Vagina (tissue), 2 donors: Measurements from ENCODE around the gene KDM8.

Source experiments
- POLR2A ChIP-seq, 2 donors: fragments of 450-650 bp; IDR thresholded peaks; one replicate each; pipeline ENCODE4 v1.6.1; 2017; ENCODE audit warnings: antibody characterized with exemption in 2 of 2, mild to moderate bottlenecking in 2 of 2, moderate library complexity in 2 of 2
- POLR2AphosphoS5 ChIP-seq, 2 donors: sonication (generic); formaldehyde crosslinking; IDR thresholded peaks; one replicate each; pipeline ENCODE4 v1.9.0; 2017; ENCODE audit warnings: antibody characterized with exemption in 2 of 2, mild to moderate bottlenecking in 2 of 2, low read depth in 1 of 2; ENCODE audit not compliant: insufficient read depth in 1 of 2
- TF ChIP-seq, protein P1 (sequence below), 3 experiments: fragments of 450-650 bp in 2 of 3; fragments of 200-600 bp in 1 of 3; sonication (generic) in 1 of 3; IDR thresholded peaks; one replicate each; pipeline ENCODE4 v1.5.1; 2017 to 2019; ENCODE audit warnings: antibody characterized with exemption in 3 of 3, mild to moderate bottlenecking in 2 of 3, moderate library complexity in 2 of 3

GRCh38 chr16:27269300-27270150, 66.2 kb downstream of the KDM8 start:
- TF ChIP-seq, protein P1, sequence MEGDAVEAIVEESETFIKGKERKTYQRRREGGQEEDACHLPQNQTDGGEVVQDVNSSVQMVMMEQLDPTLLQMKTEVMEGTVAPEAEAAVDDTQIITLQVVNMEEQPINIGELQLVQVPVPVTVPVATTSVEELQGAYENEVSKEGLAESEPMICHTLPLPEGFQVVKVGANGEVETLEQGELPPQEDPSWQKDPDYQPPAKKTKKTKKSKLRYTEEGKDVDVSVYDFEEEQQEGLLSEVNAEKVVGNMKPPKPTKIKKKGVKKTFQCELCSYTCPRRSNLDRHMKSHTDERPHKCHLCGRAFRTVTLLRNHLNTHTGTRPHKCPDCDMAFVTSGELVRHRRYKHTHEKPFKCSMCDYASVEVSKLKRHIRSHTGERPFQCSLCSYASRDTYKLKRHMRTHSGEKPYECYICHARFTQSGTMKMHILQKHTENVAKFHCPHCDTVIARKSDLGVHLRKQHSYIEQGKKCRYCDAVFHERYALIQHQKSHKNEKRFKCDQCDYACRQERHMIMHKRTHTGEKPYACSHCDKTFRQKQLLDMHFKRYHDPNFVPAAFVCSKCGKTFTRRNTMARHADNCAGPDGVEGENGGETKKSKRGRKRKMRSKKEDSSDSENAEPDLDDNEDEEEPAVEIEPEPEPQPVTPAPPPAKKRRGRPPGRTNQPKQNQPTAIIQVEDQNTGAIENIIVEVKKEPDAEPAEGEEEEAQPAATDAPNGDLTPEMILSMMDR (IDR thresholded peaks at IDR 0.05): no peak
- TF ChIP-seq POLR2AphosphoS5 (IDR thresholded peaks at IDR 0.05; ENCODE audit: insufficient read depth in 1 of 2, low read depth in 1 of 2) (no peak), POLR2A (IDR thresholded peaks at IDR 0.05) (no peak)
